Liver (tissue), 3 donors: Measurements from ENCODE around the gene P2RX3.

Experiments used
- FOXA1 ChIP-seq: IDR thresholded peaks from 2 replicates; pipeline ENCODE4 v1.6.1; 2016; ENCODE audit warnings: antibody characterized with exemption
- JUND ChIP-seq, 2 donors: IDR thresholded peaks; 2 replicates each; pipeline ENCODE4 v1.6.1; 2016; ENCODE audit warnings: antibody characterized with exemption in 2 of 2
- SP1 ChIP-seq: IDR thresholded peaks from 2 replicates; pipeline ENCODE4 v1.6.1; 2018; ENCODE audit warnings: antibody characterized with exemption, mild to moderate bottlenecking
- TAF1 ChIP-seq: conservative IDR thresholded peaks from 2 replicates; pipeline ENCODE4 v1.6.1; 2016; ENCODE audit warnings: antibody characterized with exemption, mild to moderate bottlenecking
- TF ChIP-seq, protein P1 (sequence below): fragments of 150-350 bp; IDR thresholded peaks from 2 replicates; pipeline ENCODE4 v1.5.1; 2017; ENCODE audit warnings: improper control_type of control experiment, low read depth, low read length; ENCODE audit not compliant: missing input control
- TF ChIP-seq, protein P2 (sequence below): IDR thresholded peaks from 2 replicates; pipeline ENCODE4 v1.6.1; 2016; ENCODE audit warnings: antibody characterized with exemption
- donor health status: healthy.
- donor health status: healthy.

DNA sequence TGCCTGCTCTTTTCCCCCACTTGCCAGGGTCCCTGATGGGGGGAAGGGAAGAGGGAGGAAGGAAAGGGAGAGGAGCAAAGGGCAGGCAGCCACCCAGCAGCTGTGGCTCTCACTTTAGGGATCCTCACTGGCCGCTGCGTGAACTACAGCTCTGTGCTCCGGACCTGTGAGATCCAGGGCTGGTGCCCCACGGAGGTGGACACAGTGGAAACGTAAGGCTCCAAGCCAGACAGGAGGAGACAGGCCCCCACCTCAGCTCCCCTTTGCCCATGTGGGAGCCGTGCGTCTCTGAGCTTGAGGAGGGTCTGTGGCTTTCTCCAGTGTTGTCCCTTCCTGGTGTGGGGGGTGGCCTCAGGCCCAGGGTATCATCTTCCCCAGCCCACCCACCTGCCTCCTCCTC is 9.9 kb downstream of the P2RX3 start:
- TF ChIP-seq FOXA1 (no peak), JUND (IDR thresholded peaks at IDR 0.05) (no peak), SP1 (no peak), TAF1 (no peak)
- TF ChIP-seq, protein P1, sequence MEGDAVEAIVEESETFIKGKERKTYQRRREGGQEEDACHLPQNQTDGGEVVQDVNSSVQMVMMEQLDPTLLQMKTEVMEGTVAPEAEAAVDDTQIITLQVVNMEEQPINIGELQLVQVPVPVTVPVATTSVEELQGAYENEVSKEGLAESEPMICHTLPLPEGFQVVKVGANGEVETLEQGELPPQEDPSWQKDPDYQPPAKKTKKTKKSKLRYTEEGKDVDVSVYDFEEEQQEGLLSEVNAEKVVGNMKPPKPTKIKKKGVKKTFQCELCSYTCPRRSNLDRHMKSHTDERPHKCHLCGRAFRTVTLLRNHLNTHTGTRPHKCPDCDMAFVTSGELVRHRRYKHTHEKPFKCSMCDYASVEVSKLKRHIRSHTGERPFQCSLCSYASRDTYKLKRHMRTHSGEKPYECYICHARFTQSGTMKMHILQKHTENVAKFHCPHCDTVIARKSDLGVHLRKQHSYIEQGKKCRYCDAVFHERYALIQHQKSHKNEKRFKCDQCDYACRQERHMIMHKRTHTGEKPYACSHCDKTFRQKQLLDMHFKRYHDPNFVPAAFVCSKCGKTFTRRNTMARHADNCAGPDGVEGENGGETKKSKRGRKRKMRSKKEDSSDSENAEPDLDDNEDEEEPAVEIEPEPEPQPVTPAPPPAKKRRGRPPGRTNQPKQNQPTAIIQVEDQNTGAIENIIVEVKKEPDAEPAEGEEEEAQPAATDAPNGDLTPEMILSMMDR = no peak
- TF ChIP-seq, protein P2, sequence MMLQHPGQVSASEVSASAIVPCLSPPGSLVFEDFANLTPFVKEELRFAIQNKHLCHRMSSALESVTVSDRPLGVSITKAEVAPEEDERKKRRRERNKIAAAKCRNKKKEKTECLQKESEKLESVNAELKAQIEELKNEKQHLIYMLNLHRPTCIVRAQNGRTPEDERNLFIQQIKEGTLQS = no peak
